Activated CD4-positive, alpha-beta T cell treated with anti-CD3 and anti-CD28 coated beads, Interleukin-2, amount 50 U/mL, for 48 hours (primary cell): ENCODE measurements around the gene FAM168A.
A peak's percentile ranks its signal among the peaks of the same experiment; 100 is the strongest.

Experiments used
- DNase-seq, 2 experiments: peaks; one replicate each; pipeline ENCODE4 v3.0.0-alpha.2; 2020

Gene FAM168A

GRCh38 chr11:73384872-73385689, 212.8 kb downstream of the FAM168A start:
- DNase-seq, result no peak

DNA sequence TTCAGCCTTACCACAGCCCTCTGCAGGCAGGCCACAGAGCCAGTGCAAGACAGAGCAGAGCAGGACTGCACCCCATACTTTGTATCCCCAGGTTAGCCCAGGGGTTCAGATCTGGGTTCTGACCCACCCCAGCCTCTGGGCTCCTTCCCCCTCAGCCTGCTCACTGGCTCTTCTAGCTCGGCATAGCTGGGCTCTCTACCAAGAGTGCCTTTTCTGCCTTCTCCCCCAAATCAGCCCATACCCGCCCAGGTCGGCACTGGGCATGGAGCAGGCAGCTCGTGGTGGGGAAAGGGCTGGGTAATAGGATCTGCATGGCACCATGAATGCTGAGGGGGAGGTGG, 213.4 kb downstream of the FAM168A start:
- no peak for DNase-seq

- DNase-seq, result no peak
Measured at GRCh38 chr11:73384125-73384441, 213.8 kb downstream of the FAM168A start.

DNA sequence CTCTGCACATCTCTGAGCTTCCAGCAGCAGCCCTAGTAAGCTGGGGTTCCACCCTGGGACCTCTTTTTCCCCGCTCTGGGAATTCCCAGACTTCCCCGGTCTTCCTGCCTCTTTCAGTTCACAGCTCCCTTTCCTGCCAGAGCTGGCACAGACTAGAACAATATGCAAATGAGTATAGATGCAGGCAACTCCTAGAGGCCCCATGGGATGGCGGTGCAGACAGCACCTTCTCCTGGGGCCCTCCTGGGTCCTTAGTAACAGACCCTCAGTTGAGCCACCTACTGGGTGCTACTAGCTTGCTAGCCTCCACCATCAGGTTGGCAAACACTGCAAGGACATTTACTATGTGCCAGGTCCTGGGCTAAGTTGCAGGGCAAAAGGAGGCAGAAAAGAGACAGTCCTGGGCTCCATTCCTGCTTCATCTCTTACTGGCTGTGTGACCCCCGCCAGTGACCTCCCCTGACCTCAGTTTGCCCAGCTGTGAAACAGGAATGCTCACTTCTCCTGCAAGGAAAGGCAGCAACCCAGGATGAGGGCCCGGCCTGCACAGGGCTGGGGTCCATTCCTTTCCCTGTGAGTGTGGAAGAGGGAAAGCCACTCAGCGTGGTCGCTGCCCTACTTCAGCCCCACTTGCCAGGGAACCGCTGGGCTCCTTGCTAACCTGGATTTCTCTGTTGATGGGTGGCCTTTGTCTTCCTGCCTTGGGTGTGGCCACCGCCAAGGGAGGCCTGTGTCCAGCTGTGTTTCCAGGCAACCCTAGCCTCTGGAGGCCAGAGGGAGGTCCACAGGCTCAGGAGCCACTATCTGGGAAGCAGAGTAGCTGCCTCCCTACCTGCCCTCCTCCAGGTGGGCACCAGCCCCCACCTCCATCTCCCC, 214.4 kb downstream of the FAM168A start:
- DNase-seq, result no peak

- DNase-seq, result no peak
Measured at GRCh38 chr11:73382747-73383146, 215.2 kb downstream of the FAM168A start.

DNA sequence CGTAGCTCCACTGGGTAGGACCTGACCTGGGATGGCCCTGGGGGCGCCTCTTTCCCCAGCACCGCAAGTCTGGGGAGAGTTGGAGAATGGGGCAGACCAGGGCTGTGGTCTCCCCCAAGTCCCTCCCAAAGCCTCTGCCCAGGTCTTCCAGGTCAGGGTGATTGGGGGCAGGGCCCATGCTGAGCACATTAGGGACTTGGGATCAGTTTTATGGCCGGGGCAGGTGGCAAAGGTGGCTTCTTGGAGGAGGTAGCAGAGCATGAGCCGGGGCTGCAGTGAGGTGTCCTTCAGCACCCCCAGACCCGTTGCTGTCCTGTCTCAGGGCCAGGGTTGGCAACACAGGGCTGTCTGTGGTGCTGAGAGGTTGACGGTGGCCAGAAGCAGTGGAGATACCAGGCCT, 215.7 kb downstream of the FAM168A start:
- DNase-seq, result no peak

DNA sequence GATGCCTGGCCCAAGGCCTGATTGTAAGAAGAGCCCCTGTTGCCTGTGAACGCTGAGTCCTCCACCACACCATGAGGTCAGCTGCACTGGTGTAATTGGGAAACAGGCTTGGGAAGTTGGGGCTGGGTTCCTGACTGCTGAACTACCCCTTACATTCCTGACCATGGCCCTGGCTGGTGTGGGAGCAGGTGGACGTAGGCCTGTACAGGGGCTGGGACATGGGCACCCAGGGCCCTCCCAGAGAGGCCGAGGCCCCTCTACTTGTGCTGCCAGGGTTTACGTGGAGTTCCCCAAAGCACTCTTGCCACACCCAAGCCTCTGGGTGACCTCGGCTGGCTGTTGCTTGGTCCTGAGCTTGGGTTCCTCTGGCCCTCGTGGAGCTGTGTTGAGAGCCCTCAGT, 216.3 kb downstream of the FAM168A start:
- no peak for DNase-seq

DNA sequence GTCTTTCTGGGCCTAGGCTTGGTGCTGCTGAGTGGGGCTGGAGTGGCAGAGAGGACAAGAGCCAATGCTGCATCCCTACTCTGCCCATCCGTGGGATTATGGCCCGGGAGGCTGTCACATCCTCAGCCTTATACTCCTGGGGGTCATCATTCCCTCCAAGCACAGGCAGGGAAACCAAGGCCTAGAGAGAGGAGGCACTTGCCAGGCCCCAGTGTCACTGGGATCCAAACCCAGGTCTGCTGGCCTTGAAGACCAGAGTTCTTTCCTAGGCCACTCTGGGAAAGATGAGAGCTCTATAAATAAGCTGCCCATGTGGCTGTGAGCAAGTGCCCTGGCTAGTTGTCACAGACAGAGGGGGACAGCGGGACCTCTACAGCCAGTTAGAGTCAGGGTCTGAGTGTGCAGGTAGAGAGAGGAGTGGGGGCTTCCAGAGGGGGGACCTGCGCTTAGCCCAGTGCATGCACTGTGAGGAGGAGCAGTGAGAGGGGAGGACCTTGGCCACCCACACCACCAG, 217.0 kb downstream of the FAM168A start:
- DNase-seq, result no peak

DNA sequence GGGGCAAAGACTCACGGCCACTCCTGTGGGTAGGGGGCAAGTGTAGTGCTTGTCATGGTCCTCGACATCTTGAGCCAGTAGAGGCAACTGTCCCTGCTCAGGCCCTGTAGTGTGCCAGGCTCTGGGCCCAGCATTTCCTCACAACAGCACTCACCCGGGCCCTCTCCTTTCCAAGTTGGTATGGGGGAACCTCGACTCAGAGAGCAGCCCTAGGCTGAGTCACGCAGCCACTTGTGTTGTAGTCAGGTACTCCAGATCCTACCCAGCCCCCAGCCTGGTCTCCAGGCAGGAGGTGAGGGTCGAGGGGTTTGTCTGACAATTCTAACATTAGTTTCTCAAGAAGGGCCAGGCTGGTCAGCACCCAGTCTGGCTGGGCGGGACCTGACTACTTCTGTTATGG, 217.6 kb downstream of the FAM168A start:
- DNase-seq, result no peak

DNA sequence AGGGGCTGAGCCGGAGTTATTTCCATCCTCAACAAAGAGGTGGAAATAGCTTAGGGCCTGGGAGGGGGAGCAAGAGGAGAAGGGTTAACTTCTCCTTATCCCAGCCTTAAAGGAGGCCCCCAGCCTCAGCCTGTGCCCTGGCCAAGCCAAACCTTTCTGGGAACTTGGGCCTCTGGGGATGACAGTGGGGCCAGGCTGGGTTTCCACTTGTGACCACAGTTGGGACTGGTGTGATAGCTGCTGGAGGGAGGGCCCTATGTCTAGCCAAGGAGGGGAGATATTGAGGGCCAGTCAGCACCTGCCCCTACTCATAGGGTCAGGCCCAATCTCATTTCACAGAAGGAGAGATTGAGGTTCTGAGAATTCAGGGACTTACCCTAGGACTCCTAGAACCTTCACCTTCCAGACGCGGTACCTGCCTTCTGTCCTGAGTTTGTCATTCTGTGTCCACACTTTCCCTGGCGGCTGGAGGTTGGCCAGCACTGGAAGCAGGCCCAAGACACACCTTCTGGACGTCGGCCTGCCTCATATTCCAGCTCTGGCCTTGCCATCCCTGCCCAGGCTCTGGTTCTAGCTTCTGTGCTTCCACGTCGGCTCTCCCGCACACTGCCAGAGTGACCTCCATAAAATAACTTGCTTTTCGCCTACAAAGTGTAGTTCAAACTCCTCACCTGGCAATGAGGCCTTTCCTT, 218.6 kb downstream of the FAM168A start:
- no peak for DNase-seq

- DNase-seq, result peak; percentile 67 to 77
Measured at GRCh38 chr11:73376803-73377629, 220.9 kb downstream of the FAM168A start.

DNA sequence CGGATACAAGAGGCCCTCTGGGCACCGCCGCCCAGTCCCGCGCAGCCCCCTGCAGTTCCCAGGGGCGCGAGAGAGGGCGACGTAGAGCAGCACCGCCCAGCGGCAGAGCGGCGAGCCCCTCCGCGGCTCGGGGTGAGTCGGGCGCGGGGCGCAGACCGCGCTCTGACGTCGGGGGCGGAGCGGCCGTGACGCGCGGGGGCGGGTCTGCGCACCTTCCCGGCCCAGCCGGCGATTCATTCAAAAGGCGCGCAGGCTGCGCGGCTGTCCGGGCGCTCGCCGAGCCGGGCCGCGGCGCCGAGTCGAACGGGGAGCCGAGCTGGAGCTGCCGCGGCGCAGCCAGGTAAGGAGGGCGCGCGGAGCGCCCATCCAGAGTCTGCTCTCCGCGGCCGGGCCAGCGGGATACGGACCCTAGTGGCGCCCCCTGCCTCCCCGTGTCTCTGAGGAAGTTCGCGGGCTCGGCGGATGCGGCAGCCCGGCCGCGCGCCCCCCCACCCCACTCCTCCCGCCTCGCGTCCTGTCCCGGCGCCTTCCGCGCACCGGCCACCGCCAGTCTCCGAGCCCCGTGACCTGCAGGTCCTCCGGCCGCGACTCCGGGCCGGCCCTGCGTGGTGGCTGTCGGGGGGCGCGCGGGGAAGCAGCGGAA, 221.6 kb downstream of the FAM168A start, which contains the start of gene RELT:
Gene RELT, plus strand, starts transcription at position 240 of the 643 bp plus-strand sequence. CDS start 12,738 bp downstream, outside the sequence.
- DNase-seq, result peak; percentile 93 to 94

DNA sequence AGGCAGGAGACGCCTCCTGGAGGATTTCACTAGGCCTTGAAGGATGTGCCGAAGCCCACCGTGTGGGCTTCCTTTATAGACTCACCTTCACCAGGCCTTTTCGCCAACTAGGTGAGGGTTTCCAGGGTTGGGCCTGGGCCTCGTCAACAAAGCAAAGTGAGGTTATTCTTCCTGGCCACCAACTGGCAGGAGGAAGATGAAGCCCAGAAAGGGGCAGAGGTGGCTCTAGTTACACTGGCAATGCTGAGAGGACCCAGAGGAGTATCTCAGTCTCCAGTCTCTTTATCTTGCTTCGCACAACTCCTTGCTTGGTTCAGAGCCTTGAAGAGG, 222.1 kb downstream of the FAM168A start:
- DNase-seq, result no peak

DNA sequence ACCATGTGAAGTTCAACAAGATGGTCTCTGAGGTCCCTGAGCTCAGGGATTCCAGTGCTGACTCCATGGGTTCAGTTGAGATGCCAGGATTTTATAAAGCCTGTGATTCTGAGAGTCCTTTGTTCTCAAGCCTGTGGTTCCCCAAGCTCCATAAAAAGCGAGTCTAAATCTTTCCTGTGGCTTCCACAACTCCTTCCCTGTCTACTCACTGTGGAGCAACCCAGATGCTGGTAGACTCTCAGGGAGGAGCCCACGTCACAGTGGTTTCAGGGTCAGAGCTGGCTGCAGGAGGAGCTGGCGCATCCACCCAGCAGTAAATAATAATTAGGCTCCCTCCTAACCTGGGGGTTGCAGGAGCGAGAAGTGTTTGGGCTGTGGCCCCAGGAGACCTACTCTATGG, 223.8 kb downstream of the FAM168A start:
- DNase-seq, result no peak

DNA sequence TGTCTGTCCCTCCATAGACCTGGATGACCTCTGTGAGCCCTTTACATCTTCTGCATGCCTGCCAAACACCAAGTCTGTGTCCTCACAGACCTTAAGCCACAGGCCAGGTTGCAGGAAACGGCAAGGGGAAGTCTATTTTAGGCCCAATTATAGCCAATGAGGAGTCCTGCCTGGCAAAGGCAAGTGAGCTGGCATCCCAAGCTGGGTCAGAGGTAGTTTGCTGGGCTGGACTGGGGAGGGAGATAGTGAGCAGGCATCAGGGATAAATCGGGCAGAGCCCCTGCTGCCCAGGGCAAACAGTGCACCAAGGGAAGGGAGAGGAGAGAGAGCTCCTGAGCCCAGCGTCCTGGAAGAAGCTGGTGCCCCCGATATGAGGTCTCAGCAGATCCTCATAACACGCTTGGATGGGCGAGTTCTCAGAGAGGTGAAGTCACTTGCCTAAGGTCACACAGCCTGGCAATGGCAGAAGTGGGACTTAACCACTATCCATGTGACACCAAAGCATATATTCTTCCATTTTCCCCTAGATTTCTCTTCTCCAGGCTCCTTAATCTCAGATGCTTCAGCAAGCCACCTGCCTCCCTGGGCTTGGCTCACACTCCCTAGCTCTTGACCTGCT, 225.4 kb downstream of the FAM168A start:
- no peak for DNase-seq

- peak in 1 of 2 experiments; percentile 14 for DNase-seq
Measured at GRCh38 chr11:73367482-73368024, 230.4 kb downstream of the FAM168A start.

DNA sequence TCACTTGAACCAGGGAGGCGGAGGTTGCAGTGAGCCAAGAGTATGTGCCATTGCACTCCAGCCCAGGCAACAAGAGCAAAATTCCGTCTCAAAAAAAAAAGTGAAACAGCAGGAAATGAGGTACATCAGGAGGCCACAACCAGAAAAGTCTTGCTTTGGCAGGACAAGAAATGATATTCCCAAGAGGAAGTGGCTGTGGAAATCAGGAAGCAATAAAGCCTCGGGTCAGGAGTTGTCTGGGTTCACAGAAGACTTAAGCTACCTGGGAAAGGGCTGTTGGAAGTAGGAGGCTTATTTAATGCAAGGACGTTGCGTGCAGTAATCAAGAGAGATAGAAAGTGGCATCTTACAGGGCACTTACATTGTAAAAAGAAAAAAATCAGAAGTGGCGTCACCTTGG, 231.0 kb downstream of the FAM168A start:
- DNase-seq, result no peak

DNA sequence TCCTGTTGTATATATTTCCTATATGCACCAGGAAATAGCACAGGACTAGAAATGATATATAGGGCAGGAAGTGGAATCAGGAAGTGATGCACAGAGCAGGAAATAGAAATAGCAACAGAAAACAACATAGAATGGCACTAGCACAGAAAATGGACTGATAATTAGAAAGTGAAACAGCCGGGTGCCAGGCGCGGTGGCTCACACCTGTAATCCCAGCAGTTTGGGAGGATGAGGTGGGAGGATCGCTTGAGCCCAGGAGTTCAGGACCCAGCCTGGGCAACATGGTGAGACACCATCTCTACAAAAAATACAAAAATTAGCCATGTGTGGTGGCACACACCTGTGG, 231.7 kb downstream of the FAM168A start:
- no peak for DNase-seq

- DNase-seq, result no peak
Measured at GRCh38 chr11:73365352-73366264, 232.3 kb downstream of the FAM168A start.

GRCh38 chr11:73363147-73363546, 234.8 kb downstream of the FAM168A start:
- DNase-seq, result no peak
